Tibial artery (tissue), 4 donors: ENCODE data around the gene UCP3.
A peak's percentile ranks its signal among the peaks of the same experiment; 100 is the strongest.

ENCODE experiments used
- DNase-seq, 2 donors: peaks; one replicate each; pipeline ENCODE4 v3.0.0-alpha.2; 2019
- H3K27ac ChIP-seq, 2 donors: fragments of 200-600 bp; sonication (generic) in 1 of 2; 1 replicate in 1 of 2; 2 replicates in 1 of 2; pipeline ENCODE4 v1.5.1; 2018 to 2019; ENCODE audit warnings: mild to moderate bottlenecking in 1 of 2
- H3K27me3 ChIP-seq, 2 donors: fragments of 200-600 bp; sonication (generic) in 1 of 2; one replicate each; pipeline versions ENCODE4 v1.5.1 to v1.6.0; 2016 to 2019
- H3K36me3 ChIP-seq, 3 donors: fragments of 200-600 bp; sonication (generic) in 2 of 3; one replicate each; pipeline ENCODE4 v1.5.1; 2016 to 2019; ENCODE audit warnings: mild to moderate bottlenecking in 2 of 3
- H3K4me1 ChIP-seq, 4 donors: fragments of 200-600 bp; sonication (generic) in 2 of 4; 1 replicate in 3 of 4; 2 replicates in 1 of 4; pipeline ENCODE4 v1.5.1; 2016 to 2019
- H3K4me3 ChIP-seq, 2 donors: fragments of 200-600 bp; sonication (generic) in 1 of 2; 1 replicate in 1 of 2; 2 replicates in 1 of 2; pipeline ENCODE4 v1.5.1; 2018 to 2019; ENCODE audit warnings: mild to moderate bottlenecking in 2 of 2
- H3K9me3 ChIP-seq, 3 donors: fragments of 200-600 bp; sonication (generic) in 1 of 3; one replicate each; pipeline ENCODE4 v1.5.1; 2016 to 2019
- intact Hi-C: fragments of 100-400 bp; cut with DNase I; formaldehyde crosslinking; loops from one replicate; pipeline ENCODE4 v1.15.0; 2023; ENCODE audit warnings: low total_unique reads
- TF ChIP-seq, protein P1 (sequence below), 2 experiments: fragments of 200-600 bp in 1 of 2; fragments of 450-650 bp in 1 of 2; IDR thresholded peaks; one replicate each; pipeline ENCODE4 v1.5.1; 2017 to 2019; ENCODE audit warnings: antibody characterized with exemption in 2 of 2, mild to moderate bottlenecking in 1 of 2, moderate library complexity in 1 of 2

UCP3 gene

DNA sequence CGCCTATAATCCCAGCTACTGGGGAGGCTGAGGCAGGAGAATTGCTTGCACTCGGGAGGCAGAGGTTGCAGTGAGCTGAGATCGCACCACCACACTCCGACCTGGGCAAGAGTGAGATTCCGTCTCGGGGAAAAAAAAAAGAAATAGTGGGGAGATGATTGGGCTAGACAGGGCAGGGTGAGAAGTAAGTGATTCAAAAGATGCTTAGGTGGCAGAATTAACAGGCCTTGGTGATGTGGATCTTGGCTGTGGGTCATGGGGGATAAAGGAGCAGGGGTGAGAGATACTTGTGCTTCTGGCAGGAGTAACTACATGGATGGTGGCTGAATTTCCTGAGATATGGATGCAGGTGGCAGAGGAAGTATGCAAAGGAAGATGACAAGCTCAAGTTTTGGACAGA lies 13.1 kb upstream of the UCP3 start:
- no peaks in the 10 kb centered on the region for H3K27me3 ChIP-seq
- intact Hi-C loops, result loop anchor here (10.0 kb wide), 1 partner anchor 57 kb away; no protein-coding TSS in a partner anchor
- H3K27ac ChIP-seq, result no peak overlapping the region
- H3K4me3 ChIP-seq, result no peak overlapping the region
- DNase-seq, result no peak
- H3K9me3 ChIP-seq, result no peaks in the 10 kb centered on the region
- H3K36me3 ChIP-seq, result peaks cover 0 to 6% (median 0%) of the 10 kb centered on the region in 3 donors
- TF ChIP-seq, protein P1, sequence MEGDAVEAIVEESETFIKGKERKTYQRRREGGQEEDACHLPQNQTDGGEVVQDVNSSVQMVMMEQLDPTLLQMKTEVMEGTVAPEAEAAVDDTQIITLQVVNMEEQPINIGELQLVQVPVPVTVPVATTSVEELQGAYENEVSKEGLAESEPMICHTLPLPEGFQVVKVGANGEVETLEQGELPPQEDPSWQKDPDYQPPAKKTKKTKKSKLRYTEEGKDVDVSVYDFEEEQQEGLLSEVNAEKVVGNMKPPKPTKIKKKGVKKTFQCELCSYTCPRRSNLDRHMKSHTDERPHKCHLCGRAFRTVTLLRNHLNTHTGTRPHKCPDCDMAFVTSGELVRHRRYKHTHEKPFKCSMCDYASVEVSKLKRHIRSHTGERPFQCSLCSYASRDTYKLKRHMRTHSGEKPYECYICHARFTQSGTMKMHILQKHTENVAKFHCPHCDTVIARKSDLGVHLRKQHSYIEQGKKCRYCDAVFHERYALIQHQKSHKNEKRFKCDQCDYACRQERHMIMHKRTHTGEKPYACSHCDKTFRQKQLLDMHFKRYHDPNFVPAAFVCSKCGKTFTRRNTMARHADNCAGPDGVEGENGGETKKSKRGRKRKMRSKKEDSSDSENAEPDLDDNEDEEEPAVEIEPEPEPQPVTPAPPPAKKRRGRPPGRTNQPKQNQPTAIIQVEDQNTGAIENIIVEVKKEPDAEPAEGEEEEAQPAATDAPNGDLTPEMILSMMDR (IDR thresholded peaks at IDR 0.05), result no peak
- peaks cover 0 to 44% (median 25%) of the 10 kb centered on the region in 4 donors for H3K4me1 ChIP-seq

DNA sequence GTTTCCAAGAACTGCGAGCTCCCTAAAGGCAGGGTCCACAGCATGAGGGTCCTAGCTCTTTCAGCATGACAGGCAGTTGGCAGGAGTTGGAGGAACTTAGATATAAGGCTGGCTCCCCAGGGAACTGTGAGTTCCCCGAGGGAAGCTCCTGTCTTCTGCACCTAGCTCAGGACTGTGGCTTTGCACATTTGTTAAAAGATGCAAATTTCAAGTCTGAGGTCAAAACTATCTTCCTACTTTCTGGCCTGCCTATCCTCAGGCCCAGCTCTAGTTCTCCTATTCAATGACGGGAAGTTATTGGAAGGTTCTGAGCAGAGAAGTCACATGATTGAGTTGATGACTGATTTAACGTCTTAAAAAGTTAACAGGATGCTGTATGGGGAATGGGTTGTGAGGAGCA lies 11.7 kb upstream of the UCP3 start:
- TF ChIP-seq, protein P1 (IDR thresholded peaks at IDR 0.05), result no peak
- Histone ChIP-seq H3K4me3 (no peak overlapping the region), H3K36me3 (peaks cover 0 to 10% (median 0%) of the 10 kb centered on the region in 3 donors), H3K9me3 (no peaks in the 10 kb centered on the region), H3K27me3 (no peaks in the 10 kb centered on the region), H3K4me1 (peaks cover 0 to 37% (median 25%) of the 10 kb centered on the region in 4 donors), H3K27ac (no peak overlapping the region)
- DNase-seq, result no peak
- intact Hi-C loops, result loop anchor here (10.0 kb wide), 1 partner anchor 56 kb away; no protein-coding TSS in a partner anchor

DNA sequence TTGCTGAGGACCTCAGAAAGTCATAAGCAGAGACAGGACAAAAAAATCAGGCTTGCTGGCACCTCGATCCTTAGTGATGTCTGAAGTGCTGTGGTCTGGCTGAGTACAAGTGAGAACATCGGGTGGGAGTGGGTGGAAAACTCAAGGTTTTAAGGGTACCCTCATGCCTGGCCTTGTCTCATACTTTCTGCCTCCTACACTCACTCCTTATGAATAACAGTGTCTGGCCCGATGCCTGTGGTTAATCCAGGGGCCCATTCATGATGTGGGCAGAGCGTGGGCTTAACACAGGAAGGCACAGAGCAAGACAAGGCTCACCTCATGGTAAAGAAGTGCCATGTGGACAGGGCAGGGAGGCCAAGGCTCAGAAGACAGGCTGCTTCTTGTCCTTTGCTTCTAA lies 11.0 kb upstream of the UCP3 start:
- no peak overlapping the region for H3K4me3 ChIP-seq
- TF ChIP-seq, protein P1 (IDR thresholded peaks at IDR 0.05), result no peak
- H3K36me3 ChIP-seq, result peaks cover 0 to 10% (median 0%) of the 10 kb centered on the region in 3 donors
- peaks cover 0 to 34% (median 23%) of the 10 kb centered on the region in 4 donors for H3K4me1 ChIP-seq
- H3K27ac ChIP-seq, result peak overlapping the region in 1 of 2 donors; percentile 81
- intact Hi-C loops, result loop anchor here (5.0 to 10.0 kb wide), 2 partner anchors 38 to 55 kb away; partner anchors contain the start of gene UCP2
- no peak for DNase-seq
- no peaks in the 10 kb centered on the region for H3K27me3 ChIP-seq
- no peaks in the 10 kb centered on the region for H3K9me3 ChIP-seq

DNA sequence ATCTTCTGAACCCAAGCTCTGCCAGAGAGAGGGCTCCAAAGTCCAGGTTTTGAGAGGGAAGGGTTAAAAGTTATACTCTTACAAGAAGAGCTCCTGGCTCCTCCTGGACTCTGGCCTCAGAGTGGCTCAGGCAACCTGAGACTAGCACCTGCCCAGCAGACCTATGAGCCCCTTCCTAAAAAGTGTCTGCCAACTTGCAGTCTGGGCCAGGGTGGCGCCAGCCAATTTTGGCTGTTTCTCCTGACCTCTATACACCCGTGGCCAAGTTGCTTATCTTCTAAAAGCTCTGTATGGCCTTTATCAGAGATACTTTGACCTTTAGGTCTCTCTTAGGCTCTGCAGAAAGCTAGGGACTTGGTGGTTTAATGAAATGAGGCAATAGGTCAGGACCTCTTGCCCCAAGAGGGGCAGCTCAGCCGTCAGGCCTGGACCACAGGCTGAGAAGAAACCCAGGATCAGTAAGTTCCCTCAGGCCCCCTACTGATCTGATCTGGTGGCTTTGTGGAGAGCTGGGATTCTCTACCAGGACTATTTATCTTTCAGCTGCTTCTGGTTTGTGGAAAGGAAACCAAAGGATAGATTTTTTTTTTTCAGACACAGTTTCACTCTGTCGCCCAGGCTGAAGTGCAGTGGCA lies 10.3 kb upstream of the UCP3 start:
- Histone ChIP-seq H3K36me3 (peaks cover 0 to 12% (median 2%) of the 10 kb centered on the region in 3 donors), H3K27me3 (no peaks in the 10 kb centered on the region), H3K4me3 (no peak overlapping the region), H3K9me3 (no peaks in the 10 kb centered on the region), H3K4me1 (peaks cover 0 to 28% (median 20%) of the 10 kb centered on the region in 4 donors), H3K27ac (peak overlapping the region; percentile 75 to 81)
- intact Hi-C loops, result loop anchor here (5.0 kb wide), 1 partner anchor 37 kb away; the partner anchor contains the start of gene UCP2
- TF ChIP-seq, protein P1 (IDR thresholded peaks at IDR 0.05), result no peak
- DNase-seq, result no peak

DNA sequence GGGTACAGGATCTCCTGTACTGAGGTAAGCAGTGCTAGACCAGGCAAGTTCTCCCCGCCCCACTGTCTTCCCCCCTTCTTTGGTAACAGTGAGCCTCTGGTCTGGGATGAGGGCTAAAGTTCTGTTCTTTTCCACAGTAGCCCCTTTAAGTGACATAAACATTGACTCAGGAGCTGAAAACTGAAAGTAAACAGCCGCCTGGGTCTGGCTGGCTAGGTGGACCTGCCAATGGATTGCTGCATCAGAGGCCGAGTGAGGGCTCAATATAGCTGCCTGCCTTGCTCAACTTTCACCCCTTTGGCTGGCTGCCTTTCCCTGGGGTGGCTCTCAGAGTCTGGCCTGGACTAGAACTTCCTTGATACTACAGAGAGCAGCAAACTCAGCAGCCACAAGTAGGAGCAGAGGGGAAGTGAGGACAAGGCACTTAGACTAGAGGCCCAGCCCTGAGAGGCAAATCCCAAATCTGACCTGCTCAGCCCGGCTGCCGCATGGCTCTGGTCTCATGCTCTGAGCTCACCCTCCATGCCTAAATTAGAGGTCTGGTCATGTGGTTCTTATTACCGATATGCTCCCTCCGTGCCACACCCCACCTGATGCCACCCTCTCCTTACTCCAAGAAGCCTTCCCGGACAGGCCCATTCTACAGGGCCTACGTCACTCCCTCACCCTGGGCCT lies 9.6 kb upstream of the UCP3 start:
- H3K36me3 ChIP-seq, result peaks cover 0 to 19% (median 8%) of the 10 kb centered on the region in 3 donors
- H3K9me3 ChIP-seq, result no peaks in the 10 kb centered on the region
- no peak overlapping the region for H3K4me3 ChIP-seq

More for the DNA sequence above, 9.6 kb upstream of the UCP3 start:
- peaks cover 0 to 24% (median 18%) of the 10 kb centered on the region in 4 donors for H3K4me1 ChIP-seq
- no peaks in the 10 kb centered on the region for H3K27me3 ChIP-seq
- TF ChIP-seq, protein P1 (IDR thresholded peaks at IDR 0.05), result no peak
- intact Hi-C loops, result loop anchor here (5.0 kb wide), 1 partner anchor 36 kb away; the partner anchor contains the start of gene UCP2
- H3K27ac ChIP-seq, result peak overlapping the region; percentile 75 to 81
- peak; percentile 96 to 97 for DNase-seq
